HFF-Myc (cell line): ENCODE measurements around the gene ISLR2.

Experiments used
- DNase-seq: peaks from one replicate; pipeline ENCODE4 v3.0.0-alpha.2; 2011; ENCODE audit warnings: low read depth; ENCODE audit errors: extremely low read depth
- H3K4me3 ChIP-seq: replicated peaks from 2 replicates; pipeline ENCODE4 v1.5.1; 2011; ENCODE audit warnings: low read depth, mild to moderate bottlenecking, control low read depth, low read length
- CTCF ChIP-seq: IDR thresholded peaks from 2 replicates; pipeline ENCODE4 v1.5.1; 2012; ENCODE audit warnings: mild to moderate bottlenecking, low read depth, low read length, control low read depth; ENCODE audit errors: missing control alignments

The ISLR2 gene

GRCh38 chr15:74124759-74125158 is 5.6 kb upstream of the ISLR2 start:
- no peak overlapping the region for H3K4me3 ChIP-seq
- TF ChIP-seq CTCF = no peak
- DNase-seq = no peak

GRCh38 chr15:74127255-74127953 is 3.0 kb upstream of the ISLR2 start:
- peak; percentile 46 for DNase-seq
- H3K4me3 ChIP-seq = peak overlapping the region; percentile 20
- TF ChIP-seq CTCF = peak; percentile 94

- DNase-seq = no peak
- peak overlapping the region; percentile 20 for H3K4me3 ChIP-seq
Observed at GRCh38 chr15:74127954-74128784, 2.2 kb upstream of the ISLR2 start.

GRCh38 chr15:74128785-74129585 is 1.4 kb upstream of the ISLR2 start:
- DNase-seq = no peak
- H3K4me3 ChIP-seq = no peak overlapping the region

More at GRCh38 chr15:74127954-74128784, 2.2 kb upstream of the ISLR2 start:
- no peak for TF ChIP-seq CTCF

GRCh38 chr15:74129586-74130154 is 716 bp upstream of the ISLR2 start:
- H3K4me3 ChIP-seq = no peak overlapping the region
- no peak for TF ChIP-seq CTCF
- DNase-seq = no peak

More at GRCh38 chr15:74128785-74129585, 1.4 kb upstream of the ISLR2 start:
- TF ChIP-seq CTCF = no peak
